Liver (tissue), 9 donors: ENCODE data around the gene RAPGEF4. TPM values are rescaled to one million over a fixed set of nuclear protein-coding genes. Genes with fewer than 3 reads are reported as not detected.

Source experiments
- DNase-seq: peaks from one replicate; pipeline ENCODE4 v3.0.0-alpha.2; 2017; ENCODE audit warnings: low spot score
- H3K27ac ChIP-seq, 2 donors: one replicate each; pipeline ENCODE4 v1.7.0; 2013; ENCODE audit warnings: inconsistent platforms in 2 of 2, low read length in 2 of 2, control low read depth in 1 of 2, low read depth in 1 of 2, mild to moderate bottlenecking in 1 of 2
- H3K27me3 ChIP-seq, 4 donors: one replicate each; pipeline versions ENCODE4 v1.6.1 to v1.7.0; 2013; ENCODE audit warnings: low read length in 3 of 4, inconsistent platforms in 1 of 4, mild to moderate bottlenecking in 1 of 4, moderate library complexity in 1 of 4; ENCODE audit not compliant: control insufficient read depth in 4 of 4, insufficient read depth in 4 of 4
- H3K36me3 ChIP-seq, 4 donors: one replicate each; pipeline versions ENCODE4 v1.6.1 to v1.7.0; 2013; ENCODE audit warnings: low read length in 3 of 4, mild to moderate bottlenecking in 3 of 4, low read depth in 1 of 4, moderate library complexity in 1 of 4; ENCODE audit not compliant: control insufficient read depth in 4 of 4, insufficient read depth in 3 of 4
- H3K4me1 ChIP-seq, 4 donors: one replicate each; pipeline versions ENCODE4 v1.6.1 to v1.7.0; 2013; ENCODE audit warnings: low read length in 3 of 4, mild to moderate bottlenecking in 3 of 4, moderate library complexity in 1 of 4; ENCODE audit not compliant: control insufficient read depth in 4 of 4, insufficient read depth in 4 of 4
- H3K4me3 ChIP-seq, 3 donors: one replicate each; pipeline versions ENCODE4 v1.6.1 to v1.7.0; 2013; ENCODE audit warnings: low read length in 3 of 3, control low read depth in 1 of 3, low read depth in 1 of 3, mild to moderate bottlenecking in 1 of 3
- H3K9ac ChIP-seq, 2 donors: one replicate each; pipeline ENCODE4 v1.7.0; 2013; ENCODE audit warnings: low read length in 2 of 2, mild to moderate bottlenecking in 2 of 2, moderate library complexity in 2 of 2, control low read depth in 1 of 2, low read depth in 1 of 2
- H3K9me3 ChIP-seq, 4 donors: one replicate each; pipeline versions ENCODE4 v1.6.1 to v1.7.0; 2013; ENCODE audit warnings: low read length in 3 of 4; ENCODE audit not compliant: control insufficient read depth in 4 of 4
- EGR1 ChIP-seq, 2 donors: IDR thresholded peaks; 2 replicates each; pipeline ENCODE4 v1.6.1; 2016 to 2018; ENCODE audit warnings: antibody characterized with exemption in 2 of 2, low read depth in 2 of 2
- FOXA1 ChIP-seq: IDR thresholded peaks from 2 replicates; pipeline ENCODE4 v1.6.1; 2016; ENCODE audit warnings: antibody characterized with exemption
- FOXA2 ChIP-seq: IDR thresholded peaks from 2 replicates; pipeline ENCODE4 v1.6.1; 2016; ENCODE audit warnings: antibody characterized with exemption
- GABPA ChIP-seq, 2 donors: IDR thresholded peaks in 1 of 2; conservative IDR thresholded peaks in 1 of 2; 2 replicates each; pipeline ENCODE4 v1.6.1; 2016; ENCODE audit warnings: antibody characterized with exemption in 2 of 2, mild to moderate bottlenecking in 1 of 2, moderate library complexity in 1 of 2
- HNF4G ChIP-seq: IDR thresholded peaks from 2 replicates; pipeline ENCODE4 v1.6.1; 2016; ENCODE audit warnings: antibody characterized with exemption
- JUND ChIP-seq, 2 donors: IDR thresholded peaks; 2 replicates each; pipeline ENCODE4 v1.6.1; 2016; ENCODE audit warnings: antibody characterized with exemption in 2 of 2
- NR2F2 ChIP-seq: IDR thresholded peaks from 2 replicates; pipeline ENCODE4 v1.6.1; 2016; ENCODE audit warnings: antibody characterized with exemption
- RAD21 ChIP-seq, 2 donors: IDR thresholded peaks; 2 replicates each; pipeline ENCODE4 v1.6.1; 2016; ENCODE audit warnings: antibody characterized with exemption in 2 of 2, mild to moderate bottlenecking in 2 of 2
- RXRA ChIP-seq, 2 donors: IDR thresholded peaks; 2 replicates each; pipeline ENCODE4 v1.6.1; 2017 to 2018; ENCODE audit warnings: antibody characterized with exemption in 2 of 2, mild to moderate bottlenecking in 1 of 2
- SP1 ChIP-seq: IDR thresholded peaks from 2 replicates; pipeline ENCODE4 v1.6.1; 2018; ENCODE audit warnings: antibody characterized with exemption, mild to moderate bottlenecking
- WGBS: extraction: QIAGEN DNeasy Blood & Tissue Kit; methylation state at CpG from one replicate; pipeline ENCODE4 v1.1.7; 2013; 5-methylcytosine and 5-hydroxymethylcytosine counted together
- polyA plus RNA-seq, 2 donors: library from polyadenylated mRNA; stranded (reverse) in 1 of 2; unstranded in 1 of 2; fragments of 200-250 nt in 1 of 2; fragments of >200 nt in 1 of 2; fragmentation: Nextera tagmentation in 1 of 2; extraction: Ambion mirVana in 1 of 2; gene quantifications; one replicate each; pipeline versions ENCODE4 v1.2.1 to v1.2.3, GENCODE V29; 2013 to 2015
- total RNA-seq, 2 donors: library from RNA; depleted of rRNA; stranded (reverse); fragments of >200 nt; gene quantifications; one replicate each; pipeline ENCODE4 v1.2.3, GENCODE V29; 2014
- TF ChIP-seq, protein P1 (sequence below): fragments of 150-350 bp; IDR thresholded peaks from 2 replicates; pipeline ENCODE4 v1.5.1; 2017; ENCODE audit warnings: improper control_type of control experiment, low read depth, low read length; ENCODE audit not compliant: missing input control
- TF ChIP-seq, protein P2 (sequence below): IDR thresholded peaks from 2 replicates; pipeline ENCODE4 v1.6.1; 2016; ENCODE audit warnings: antibody characterized with exemption
- TF ChIP-seq, protein P3 (sequence below): IDR thresholded peaks from 2 replicates; pipeline ENCODE4 v1.6.1; 2016; ENCODE audit warnings: antibody characterized with exemption
- TF ChIP-seq, protein P4 (sequence below): IDR thresholded peaks from 2 replicates; pipeline ENCODE4 v1.6.1; 2016; ENCODE audit warnings: antibody characterized with exemption
- donor health status: healthy.
- donor health status: healthy.
- donor health status: healthy.
- donor health status: healthy.
- donor health status: healthy.

RAPGEF4 gene
- total and polyA plus RNA-seq, 4 donors, result 1.5 to 18.2 (median 8.3) TPM

DNA sequence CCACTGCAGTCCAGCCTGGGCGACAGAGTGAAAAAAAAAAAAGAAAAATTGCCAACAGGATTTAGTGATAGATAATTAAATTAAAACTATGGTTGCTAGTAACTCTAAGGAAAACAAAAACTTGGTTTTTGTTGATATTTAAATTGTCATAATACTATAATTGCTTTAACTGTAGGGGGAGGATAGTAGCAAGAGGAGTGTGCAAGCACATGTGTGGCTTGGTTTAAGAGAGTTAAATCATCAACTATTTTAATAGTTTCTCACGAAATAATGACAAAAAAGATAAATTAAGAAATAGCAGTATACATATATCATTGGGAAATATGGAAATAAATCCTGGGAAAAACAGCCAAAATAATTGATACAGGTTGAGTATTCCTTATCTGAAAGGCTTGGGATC, 27.4 kb upstream of the RAPGEF4 start:
- TF ChIP-seq, protein P1, sequence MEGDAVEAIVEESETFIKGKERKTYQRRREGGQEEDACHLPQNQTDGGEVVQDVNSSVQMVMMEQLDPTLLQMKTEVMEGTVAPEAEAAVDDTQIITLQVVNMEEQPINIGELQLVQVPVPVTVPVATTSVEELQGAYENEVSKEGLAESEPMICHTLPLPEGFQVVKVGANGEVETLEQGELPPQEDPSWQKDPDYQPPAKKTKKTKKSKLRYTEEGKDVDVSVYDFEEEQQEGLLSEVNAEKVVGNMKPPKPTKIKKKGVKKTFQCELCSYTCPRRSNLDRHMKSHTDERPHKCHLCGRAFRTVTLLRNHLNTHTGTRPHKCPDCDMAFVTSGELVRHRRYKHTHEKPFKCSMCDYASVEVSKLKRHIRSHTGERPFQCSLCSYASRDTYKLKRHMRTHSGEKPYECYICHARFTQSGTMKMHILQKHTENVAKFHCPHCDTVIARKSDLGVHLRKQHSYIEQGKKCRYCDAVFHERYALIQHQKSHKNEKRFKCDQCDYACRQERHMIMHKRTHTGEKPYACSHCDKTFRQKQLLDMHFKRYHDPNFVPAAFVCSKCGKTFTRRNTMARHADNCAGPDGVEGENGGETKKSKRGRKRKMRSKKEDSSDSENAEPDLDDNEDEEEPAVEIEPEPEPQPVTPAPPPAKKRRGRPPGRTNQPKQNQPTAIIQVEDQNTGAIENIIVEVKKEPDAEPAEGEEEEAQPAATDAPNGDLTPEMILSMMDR, result no peak
- TF ChIP-seq, protein P2, sequence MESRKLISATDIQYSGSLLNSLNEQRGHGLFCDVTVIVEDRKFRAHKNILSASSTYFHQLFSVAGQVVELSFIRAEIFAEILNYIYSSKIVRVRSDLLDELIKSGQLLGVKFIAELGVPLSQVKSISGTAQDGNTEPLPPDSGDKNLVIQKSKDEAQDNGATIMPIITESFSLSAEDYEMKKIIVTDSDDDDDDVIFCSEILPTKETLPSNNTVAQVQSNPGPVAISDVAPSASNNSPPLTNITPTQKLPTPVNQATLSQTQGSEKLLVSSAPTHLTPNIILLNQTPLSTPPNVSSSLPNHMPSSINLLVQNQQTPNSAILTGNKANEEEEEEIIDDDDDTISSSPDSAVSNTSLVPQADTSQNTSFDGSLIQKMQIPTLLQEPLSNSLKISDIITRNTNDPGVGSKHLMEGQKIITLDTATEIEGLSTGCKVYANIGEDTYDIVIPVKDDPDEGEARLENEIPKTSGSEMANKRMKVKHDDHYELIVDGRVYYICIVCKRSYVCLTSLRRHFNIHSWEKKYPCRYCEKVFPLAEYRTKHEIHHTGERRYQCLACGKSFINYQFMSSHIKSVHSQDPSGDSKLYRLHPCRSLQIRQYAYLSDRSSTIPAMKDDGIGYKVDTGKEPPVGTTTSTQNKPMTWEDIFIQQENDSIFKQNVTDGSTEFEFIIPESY, result no peak
- TF ChIP-seq SP1, result no peak
- TF ChIP-seq FOXA2, result no peak
- TF ChIP-seq EGR1 (IDR thresholded peaks at IDR 0.05; ENCODE audit: low read depth in 2 of 2), result no peak
- TF ChIP-seq, protein P3, sequence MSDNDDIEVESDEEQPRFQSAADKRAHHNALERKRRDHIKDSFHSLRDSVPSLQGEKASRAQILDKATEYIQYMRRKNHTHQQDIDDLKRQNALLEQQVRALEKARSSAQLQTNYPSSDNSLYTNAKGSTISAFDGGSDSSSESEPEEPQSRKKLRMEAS, result no peak
- TF ChIP-seq HNF4G, result no peak
- TF ChIP-seq RXRA (IDR thresholded peaks at IDR 0.05), result no peak
- no peak for TF ChIP-seq NR2F2
- no peak for TF ChIP-seq JUND (IDR thresholded peaks at IDR 0.05)
- no peak for DNase-seq
- WGBS, result 67% methylated on average over 2 of the region's 2 CpGs
- Histone ChIP-seq H3K4me3 (no peak overlapping the region), H3K9me3 (peaks cover 0 to 6% (median 0%) of the 10 kb centered on the region in 4 donors), H3K4me1 (no peaks in the 10 kb centered on the region), H3K36me3 (no peaks in the 10 kb centered on the region), H3K27ac (no peak overlapping the region), H3K27me3 (no peaks in the 10 kb centered on the region), H3K9ac (no peak overlapping the region)

DNA sequence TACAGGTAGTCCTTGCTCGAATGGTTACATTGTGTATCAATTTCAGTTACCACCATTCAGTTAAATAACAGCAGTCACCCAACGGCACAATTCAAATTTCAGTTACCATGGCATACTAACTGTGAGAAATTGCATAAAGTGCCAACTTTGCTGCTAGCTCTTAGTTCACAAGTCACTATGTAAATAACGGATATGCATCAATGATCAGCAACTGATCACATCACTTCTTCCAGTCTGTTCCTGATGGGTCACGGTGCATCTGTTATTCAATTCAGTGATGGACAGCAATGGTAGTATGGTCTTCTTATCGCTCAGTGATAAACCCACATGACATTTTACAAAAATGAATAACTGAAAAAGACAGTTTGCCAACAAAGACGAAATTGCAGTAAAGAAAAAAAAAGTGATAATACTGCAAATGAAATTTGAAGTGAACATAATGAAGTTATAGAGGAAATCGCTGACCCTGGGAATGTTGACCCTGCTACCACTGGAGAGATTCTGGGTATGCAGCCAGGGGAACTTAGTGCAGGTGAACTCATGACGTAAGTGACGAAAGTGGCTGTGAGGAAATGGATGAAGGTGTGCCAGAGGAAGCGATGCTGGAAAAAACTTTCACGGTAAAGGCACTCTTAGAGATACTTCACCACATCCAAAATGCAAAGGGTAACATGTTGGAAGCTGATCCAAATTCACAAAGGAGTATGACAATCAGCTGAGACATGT, 25.9 kb upstream of the RAPGEF4 start:
- no peak for TF ChIP-seq NR2F2
- TF ChIP-seq HNF4G, result no peak
- no peak for TF ChIP-seq RAD21 (IDR thresholded peaks at IDR 0.05)
- TF ChIP-seq SP1, result no peak
- TF ChIP-seq FOXA1, result no peak
- TF ChIP-seq, protein P4, sequence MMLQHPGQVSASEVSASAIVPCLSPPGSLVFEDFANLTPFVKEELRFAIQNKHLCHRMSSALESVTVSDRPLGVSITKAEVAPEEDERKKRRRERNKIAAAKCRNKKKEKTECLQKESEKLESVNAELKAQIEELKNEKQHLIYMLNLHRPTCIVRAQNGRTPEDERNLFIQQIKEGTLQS, result no peak
- TF ChIP-seq GABPA (IDR thresholded peaks at IDR 0.05 in 1 of 2, conservative IDR thresholded peaks at IDR 0.05 in 1 of 2), result no peak
- H3K9ac ChIP-seq, result no peak overlapping the region
- H3K9me3 ChIP-seq, result peaks cover 0 to 6% (median 0%) of the 10 kb centered on the region in 4 donors
- no peaks in the 10 kb centered on the region for H3K27me3 ChIP-seq
- no peaks in the 10 kb centered on the region for H3K4me1 ChIP-seq
- H3K27ac ChIP-seq, result no peak overlapping the region
- no peak overlapping the region for H3K4me3 ChIP-seq
- DNase-seq, result no peak
- H3K36me3 ChIP-seq, result no peaks in the 10 kb centered on the region
- 67% methylated on average over 11 of the region's 11 CpGs for WGBS
